ENCODE results near the gene SIVA1.

SIVA1 gene

DNA sequence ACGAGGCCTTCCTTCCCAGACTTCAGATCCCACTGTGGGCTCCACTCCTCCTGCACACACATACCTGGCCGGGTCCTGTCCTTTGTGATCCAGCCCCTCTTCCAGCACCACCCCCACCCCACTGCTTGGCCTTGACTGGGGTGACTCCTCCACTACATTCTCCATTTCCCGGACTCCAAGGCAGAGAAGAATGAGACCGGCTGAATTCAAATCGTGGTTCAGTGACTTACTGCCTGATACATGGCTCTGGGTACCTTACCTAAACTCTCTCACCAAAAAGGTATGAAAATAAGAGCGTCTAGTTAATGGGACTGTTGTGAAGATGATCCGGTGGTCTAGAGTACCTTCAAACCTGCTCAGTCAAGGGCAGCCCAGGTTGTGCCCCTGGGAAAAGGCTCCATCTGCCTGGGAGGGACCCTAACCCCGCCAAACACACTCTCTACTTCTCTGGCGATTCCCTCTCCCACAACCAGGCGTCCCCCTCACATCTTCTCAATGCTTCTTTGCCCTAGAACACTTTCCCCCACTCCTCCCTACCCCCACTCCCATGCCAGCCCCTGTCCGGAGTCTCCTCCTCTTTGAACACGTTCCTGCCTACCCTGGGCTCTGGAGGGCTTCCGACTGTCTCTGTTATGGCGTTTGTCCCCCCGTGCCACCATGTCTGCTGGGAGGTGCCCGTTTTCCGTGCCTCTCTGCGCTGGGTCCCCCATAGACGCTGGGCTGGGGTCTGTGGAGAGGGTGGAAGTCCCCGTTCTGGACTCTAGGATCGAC is 46.5 kb downstream of the SIVA1 start:
- no peak for DNase-seq

GRCh38 chr14:104800015-104800770 is 47.2 kb downstream of the SIVA1 start:
- peak; percentile 85 for DNase-seq

DNA sequence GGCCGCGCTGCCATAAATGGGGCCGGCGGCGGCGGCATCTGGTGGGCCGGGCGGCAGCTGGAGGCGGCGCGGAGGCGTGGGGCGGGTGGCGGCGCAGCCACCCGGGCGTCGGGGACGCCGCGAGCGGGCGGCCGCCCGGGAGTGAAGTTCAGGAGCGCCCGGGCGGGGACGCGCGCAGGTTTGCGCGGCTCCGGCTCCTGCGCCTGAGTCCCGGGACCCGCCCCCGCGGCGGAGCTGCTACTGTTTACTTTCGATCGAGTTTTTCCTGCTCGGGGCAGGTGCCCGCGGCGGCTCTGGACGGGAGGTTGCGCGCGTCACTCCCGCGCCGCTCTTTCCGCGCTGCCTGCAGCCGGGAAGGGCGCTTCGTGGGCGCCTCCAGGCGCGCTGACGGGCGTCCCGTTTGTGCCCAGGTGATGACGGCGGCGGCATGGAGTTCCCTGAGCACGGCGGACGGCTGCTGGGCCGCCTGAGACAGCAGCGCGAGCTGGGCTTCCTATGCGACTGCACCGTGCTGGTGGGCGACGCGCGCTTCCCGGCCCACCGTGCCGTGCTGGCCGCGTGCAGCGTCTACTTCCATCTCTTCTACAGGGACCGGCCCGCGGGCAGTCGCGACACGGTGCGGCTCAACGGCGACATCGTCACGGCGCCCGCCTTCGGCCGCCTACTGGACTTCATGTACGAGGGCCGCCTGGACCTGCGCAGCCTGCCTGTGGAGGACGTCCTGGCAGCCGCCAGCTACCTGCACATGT is 48.0 kb downstream of the SIVA1 start, which contains the start of gene ZBTB42:
Gene ZBTB42, plus strand, starts transcription at position 331 of the 749 bp plus-strand sequence. Its CDS starts 97 bp downstream, at position 428.
- DNase-seq, result peak; percentile 94

GRCh38 chr14:104801520-104802393 is 48.8 kb downstream of the SIVA1 start:
- DNase-seq, result no peak

DNA sequence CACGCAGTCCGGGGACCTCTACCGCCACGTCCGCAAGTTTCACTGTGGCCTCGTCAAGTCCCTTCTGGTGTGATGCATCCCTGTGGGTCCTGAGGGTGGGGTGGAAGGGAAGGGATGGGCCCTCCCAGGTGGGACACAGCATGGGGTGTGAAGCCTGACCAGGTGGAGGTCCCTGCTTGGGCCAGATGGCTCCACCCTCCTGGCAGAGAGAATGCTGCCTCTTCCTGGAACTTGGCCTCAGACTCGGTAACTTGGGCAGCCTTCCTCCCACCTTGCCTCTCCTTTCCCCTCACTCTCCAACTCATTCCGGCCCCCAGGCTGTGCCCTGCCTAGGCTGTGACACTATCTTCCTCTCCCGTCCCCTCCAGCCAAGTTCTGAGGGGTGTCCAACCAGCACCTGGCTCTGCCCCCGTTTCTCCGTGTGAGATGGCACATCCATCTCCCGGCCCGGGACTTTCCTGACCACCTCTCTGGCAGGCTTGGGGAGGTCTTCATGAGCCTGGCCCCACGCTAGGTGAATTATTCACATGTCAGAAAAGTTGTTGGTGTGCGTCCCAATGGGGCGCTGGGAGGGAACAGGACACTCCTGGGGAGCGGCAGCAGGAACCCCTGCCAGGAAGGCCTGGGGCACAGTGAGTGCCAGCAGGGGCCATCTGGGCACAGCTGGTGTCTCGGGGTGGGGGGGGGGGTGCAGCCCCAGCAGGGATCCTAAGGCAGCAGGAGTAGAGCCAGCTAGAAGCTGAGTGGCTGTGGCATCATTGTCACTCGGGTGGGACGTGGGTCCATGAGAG is 49.6 kb downstream of the SIVA1 start:
- no peak for DNase-seq

- DNase-seq, result no peak
These were observed 50.4 kb downstream of the SIVA1 start for GRCh38 chr14:104803280-104803911.

- peak; percentile 20 for DNase-seq
These were observed 51.0 kb downstream of the SIVA1 start for GRCh38 chr14:104803912-104804410.

GRCh38 chr14:104804481-104805325 is 51.8 kb downstream of the SIVA1 start:
- no peak for DNase-seq

- peak; percentile 37 for DNase-seq
These were observed 52.4 kb downstream of the SIVA1 start for GRCh38 chr14:104805326-104805678.

DNA sequence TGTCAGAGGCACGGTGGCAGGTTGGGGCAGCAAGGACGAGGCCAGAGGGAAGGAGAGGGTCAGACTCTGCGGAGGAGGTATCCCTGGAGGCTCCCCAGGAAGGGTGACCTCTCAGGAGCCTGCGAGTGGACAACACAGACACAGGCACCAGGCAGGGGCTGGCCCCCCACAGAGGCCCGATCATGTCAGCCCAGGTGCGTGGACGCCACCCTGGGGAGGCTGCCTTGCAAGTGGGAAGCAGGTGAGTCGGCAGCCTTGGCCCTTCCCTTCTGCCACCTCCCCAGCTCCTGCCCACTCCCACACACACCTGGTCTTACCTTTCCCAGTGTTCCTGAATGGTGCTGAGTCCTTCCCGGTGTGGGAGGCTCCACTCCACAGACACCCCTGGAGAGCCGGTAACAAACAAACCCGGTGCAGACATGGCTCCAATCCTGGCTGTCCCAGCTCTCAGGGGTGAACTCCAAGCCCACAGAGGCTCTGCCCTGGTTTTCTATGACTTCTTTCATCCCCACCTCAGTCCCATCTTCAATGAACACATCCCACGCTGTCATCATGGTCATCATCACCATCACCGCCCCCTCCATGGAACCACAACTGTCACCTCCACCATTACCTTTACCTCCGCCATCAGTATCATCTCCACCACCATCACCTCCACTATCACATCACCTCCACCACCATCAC is 53.1 kb downstream of the SIVA1 start:
- peak; percentile 23 for DNase-seq

DNA sequence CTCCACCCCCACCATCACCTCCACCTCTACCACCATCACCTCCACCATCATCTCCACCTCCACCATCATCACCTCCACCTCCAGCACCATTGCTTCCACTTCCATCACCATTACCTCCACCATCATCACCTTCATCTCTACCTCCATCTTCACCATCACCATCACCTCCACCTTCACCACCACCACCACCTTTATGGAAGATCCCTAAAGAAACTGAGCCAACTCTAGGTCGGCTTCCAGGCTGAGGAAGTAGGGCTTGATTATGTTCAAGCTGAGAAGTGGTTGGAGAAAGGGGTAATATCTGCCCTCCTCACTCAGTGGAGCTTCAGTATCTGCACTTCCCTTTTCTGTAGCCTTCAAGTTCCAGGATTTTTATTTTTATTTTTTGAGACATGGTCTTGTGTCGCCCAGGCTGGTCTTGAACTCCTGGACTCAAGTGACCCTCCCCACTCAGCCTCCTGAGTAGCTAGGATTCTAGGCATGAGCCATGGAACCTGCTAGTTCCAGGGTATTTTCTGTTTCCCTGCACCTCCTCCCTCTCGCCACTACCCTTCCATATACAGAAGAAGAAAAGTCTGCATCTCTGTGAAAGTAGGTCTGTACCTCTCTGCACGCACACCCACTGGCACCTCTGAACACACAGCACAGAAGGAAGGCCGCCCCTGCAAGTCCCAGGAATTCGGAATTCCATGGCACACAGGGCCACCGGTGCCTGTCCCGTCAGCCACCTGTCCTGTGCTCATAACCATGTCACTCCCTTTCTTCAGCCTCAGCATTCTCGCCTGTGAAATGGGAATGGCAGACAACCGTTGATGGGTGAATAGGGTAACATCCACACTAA is 53.9 kb downstream of the SIVA1 start:
- no peak for DNase-seq

DNA sequence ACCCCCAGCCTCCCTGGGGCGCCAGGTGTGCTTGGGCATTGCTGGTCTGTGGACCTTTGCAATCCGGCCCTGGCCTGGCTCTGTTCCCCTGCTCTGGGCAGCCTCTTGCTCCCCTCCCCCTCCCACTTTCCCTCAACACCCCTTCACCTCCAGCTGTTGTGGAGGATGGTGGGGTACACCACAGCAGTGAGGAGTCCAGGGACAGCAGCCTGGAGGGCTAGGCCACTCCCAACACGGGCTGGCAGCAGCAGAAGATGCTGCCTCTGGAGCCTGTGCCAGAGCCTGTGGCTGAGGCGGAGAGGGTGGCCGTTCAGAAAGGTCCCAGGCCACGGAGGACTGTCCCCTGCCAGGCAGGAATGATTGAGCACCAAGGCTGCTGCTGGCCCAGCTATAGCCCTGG is 55.5 kb downstream of the SIVA1 start:
- no peak for DNase-seq

Measured in DMS53 (cell line).